Stimulated activated CD4-positive, alpha-beta T cell treated with anti-CD3 and anti-CD28 coated beads, Interleukin-15, amount 100 ng/mL, for 24 hours (primary cell): ENCODE results near the gene MADD.

Source experiments
- DNase-seq: peaks from one replicate; pipeline ENCODE4 v3.0.0-alpha.2; 2020

The MADD gene

GRCh38 chr11:47269829-47270305, at the start of gene MADD:
Gene MADD, plus strand, starts transcription at chr11:47270133.
- peak; percentile 93 for DNase-seq

- DNase-seq = no peak
Observed at GRCh38 chr11:47220401-47220821, 49.5 kb upstream of the MADD start.

- no peak for DNase-seq
Observed at GRCh38 chr11:47222696-47223095, 47.2 kb upstream of the MADD start.

- peak; percentile 49 for DNase-seq
Observed at GRCh38 chr11:47225552-47226400, 44.2 kb upstream of the MADD start.

- DNase-seq = no peak
Observed at GRCh38 chr11:47229161-47229560, 40.8 kb upstream of the MADD start.

GRCh38 chr11:47233051-47233450, 36.9 kb upstream of the MADD start:
- DNase-seq = no peak

GRCh38 chr11:47233989-47234668, 35.8 kb upstream of the MADD start:
- no peak for DNase-seq

- peak; percentile 59 for DNase-seq
Observed at GRCh38 chr11:47234669-47235100, 35.2 kb upstream of the MADD start.

- DNase-seq = no peak
Observed at GRCh38 chr11:47235163-47235562, 34.8 kb upstream of the MADD start.

- no peak for DNase-seq
Observed at GRCh38 chr11:47236482-47236881, 33.5 kb upstream of the MADD start.

GRCh38 chr11:47239852-47240251, 30.1 kb upstream of the MADD start:
- no peak for DNase-seq

- no peak for DNase-seq
Observed at GRCh38 chr11:47241841-47242301, 28.1 kb upstream of the MADD start.

- DNase-seq = no peak
Observed at GRCh38 chr11:47242596-47243192, 27.2 kb upstream of the MADD start.

- DNase-seq = no peak
Observed at GRCh38 chr11:47243454-47243853, 26.5 kb upstream of the MADD start.

GRCh38 chr11:47244448-47245350, 25.2 kb upstream of the MADD start:
- no peak for DNase-seq

GRCh38 chr11:47245611-47246357, 24.1 kb upstream of the MADD start:
- no peak for DNase-seq

- DNase-seq = no peak
Observed at GRCh38 chr11:47247502-47247901, 22.4 kb upstream of the MADD start.

- no peak for DNase-seq
Observed at GRCh38 chr11:47248304-47248663, 21.6 kb upstream of the MADD start.

GRCh38 chr11:47248664-47249377, 21.1 kb upstream of the MADD start, which contains the start of gene ACP2:
Gene ACP2, minus strand, starts transcription at chr11:47248814. Its CDS starts 25 bp downstream, at chr11:47248789.
- peak; percentile 92 for DNase-seq

- no peak for DNase-seq
Observed at GRCh38 chr11:47249378-47249715, 20.6 kb upstream of the MADD start.

GRCh38 chr11:47251751-47252150, 18.2 kb upstream of the MADD start:
- DNase-seq = no peak
